ENCODE results near the gene GPAT2. TPM values are rescaled to one million over a fixed set of nuclear protein-coding genes. Genes with fewer than 3 reads are reported as not detected.
"Not testable (repeated sequence)": the region's sequence is repeated elsewhere in the genome, so short reads cannot be mapped to it uniquely, and the experiment has no call there.

Gene GPAT2
- polyA plus RNA-seq, 1 experiment = 9.5 TPM

GRCh38 chr2:96070351-96070750 is 35.6 kb upstream of the GPAT2 start:
- CTCF ChIA-PET = interaction anchor here (0.6 kb wide), 1 partner anchor 191 kb away, joined by 3 read pairs; no protein-coding TSS in a partner anchor

GRCh38 chr2:96069878-96070277 is 35.2 kb upstream of the GPAT2 start:
- peaks cover 15% of the 10 kb centered on the region for H3K27me3 ChIP-seq (ENCODE audit: control insufficient read depth, insufficient read depth, low read length)
- DNase-seq (ENCODE audit: low read depth); H3K36me3 ChIP-seq (ENCODE audit: control insufficient read depth, insufficient read depth, low read length); H3K4me3 ChIP-seq (ENCODE audit: low read depth, low read length); POLR2A ChIA-PET: not testable (repeated sequence)
- CTCF ChIA-PET = interaction anchor here (0.6 kb wide), 1 partner anchor 191 kb away, joined by 3 read pairs; no protein-coding TSS in a partner anchor

More at GRCh38 chr2:96070351-96070750, 35.6 kb upstream of the GPAT2 start:
- H3K4me3 ChIP-seq (ENCODE audit: low read depth, low read length); H3K36me3 ChIP-seq (ENCODE audit: control insufficient read depth, insufficient read depth, low read length); POLR2A ChIA-PET; DNase-seq (ENCODE audit: low read depth): not testable (repeated sequence)
- H3K27me3 ChIP-seq (ENCODE audit: control insufficient read depth, insufficient read depth, low read length) = peaks cover 15% of the 10 kb centered on the region

DNA sequence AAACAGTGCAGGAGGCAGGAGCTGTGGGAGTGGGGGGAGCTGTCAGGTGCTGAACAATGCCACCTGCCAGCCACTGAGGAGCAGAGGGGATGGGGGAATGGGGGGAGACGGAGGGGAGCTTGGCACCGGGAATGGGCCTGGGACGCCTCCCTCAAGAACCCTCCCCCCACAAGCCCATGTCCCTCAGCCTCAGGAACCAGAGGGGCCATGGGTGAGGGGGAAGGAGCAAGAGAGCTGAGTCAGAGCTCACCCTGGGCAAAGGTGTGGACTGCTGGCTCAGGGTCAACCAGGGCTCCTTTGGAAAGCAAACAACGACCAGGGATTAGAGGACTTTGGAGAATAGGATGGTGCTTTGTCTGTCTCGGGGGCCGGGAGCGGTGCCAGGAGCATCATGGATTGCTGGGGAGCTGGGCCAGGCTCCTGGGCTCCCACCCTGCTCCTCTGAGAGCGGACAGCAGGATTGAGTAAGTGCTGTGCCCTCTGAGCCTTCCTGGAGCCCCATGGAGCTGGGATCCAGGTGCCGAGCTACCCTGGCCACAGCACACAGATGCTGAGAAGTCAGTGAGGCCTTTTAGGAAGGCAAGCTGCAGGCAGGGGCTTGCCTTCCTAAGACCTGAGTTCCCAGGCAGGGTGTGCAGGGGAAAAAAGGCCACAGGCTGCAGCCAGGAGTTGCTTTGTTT is 33.3 kb upstream of the GPAT2 start:
- DNase-seq (ENCODE audit: low read depth); H3K4me3 ChIP-seq (ENCODE audit: low read depth, low read length); H3K36me3 ChIP-seq (ENCODE audit: control insufficient read depth, insufficient read depth, low read length); POLR2A ChIA-PET; H3K27me3 ChIP-seq (ENCODE audit: control insufficient read depth, insufficient read depth, low read length): not testable (repeated sequence)
- CTCF ChIA-PET = interaction anchor here (0.8 to 1.6 kb wide), 2 partner anchors 49 to 1954 kb away, joined by 3 read pairs; no protein-coding TSS in a partner anchor

GRCh38 chr2:96067098-96067660 is 32.5 kb upstream of the GPAT2 start:
- DNase-seq (ENCODE audit: low read depth); H3K4me3 ChIP-seq (ENCODE audit: low read depth, low read length); H3K36me3 ChIP-seq (ENCODE audit: control insufficient read depth, insufficient read depth, low read length); H3K27me3 ChIP-seq (ENCODE audit: control insufficient read depth, insufficient read depth, low read length); POLR2A ChIA-PET: not testable (repeated sequence)
- CTCF ChIA-PET = interaction anchor here (0.8 to 1.6 kb wide), 2 partner anchors 50 to 1955 kb away, joined by 3 read pairs; no protein-coding TSS in a partner anchor

DNA sequence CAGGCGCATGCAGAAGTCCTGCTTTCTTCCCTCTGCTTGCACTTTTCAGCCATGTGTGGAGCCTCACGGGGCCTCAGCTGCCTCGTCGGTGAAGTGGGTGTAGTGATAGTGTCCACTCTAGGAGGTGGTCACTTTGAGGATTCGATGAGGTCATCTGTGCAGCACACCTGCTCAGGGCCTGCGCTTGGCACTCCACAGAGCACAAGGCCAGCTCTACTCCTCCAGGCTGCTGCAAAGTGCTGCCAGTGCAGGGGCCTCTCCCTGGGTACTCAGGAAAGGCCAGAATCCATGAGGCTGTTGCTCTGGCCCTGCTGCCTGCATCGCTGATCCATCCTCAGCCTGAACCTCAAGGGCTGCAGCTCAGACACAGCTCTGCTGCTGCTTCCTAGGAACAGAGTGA is 31.8 kb upstream of the GPAT2 start:
- CTCF ChIA-PET; POLR2A ChIA-PET; H3K27me3 ChIP-seq (ENCODE audit: control insufficient read depth, insufficient read depth, low read length); H3K4me3 ChIP-seq (ENCODE audit: low read depth, low read length); H3K36me3 ChIP-seq (ENCODE audit: control insufficient read depth, insufficient read depth, low read length); DNase-seq (ENCODE audit: low read depth): not testable (repeated sequence)

DNA sequence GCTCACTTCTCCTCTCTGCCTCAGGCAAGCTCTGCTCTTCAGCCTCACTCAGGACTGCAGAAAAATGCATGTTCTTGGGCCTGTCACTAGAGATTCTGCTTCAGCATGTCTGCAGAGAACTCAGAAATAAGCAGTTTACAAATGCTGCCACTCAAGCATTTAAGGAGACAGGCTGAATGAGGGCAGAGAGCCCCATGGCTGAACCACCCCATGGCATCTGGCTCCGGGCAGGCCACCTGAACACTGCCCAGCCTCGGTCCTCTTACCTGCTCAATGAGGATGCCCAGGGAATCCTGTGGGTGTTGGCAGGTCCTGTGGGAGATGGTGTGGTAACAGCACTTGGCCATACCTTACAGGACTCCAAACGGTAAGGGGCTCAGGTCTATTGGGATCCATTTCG is 31.2 kb upstream of the GPAT2 start:
- H3K4me3 ChIP-seq (ENCODE audit: low read depth, low read length); H3K27me3 ChIP-seq (ENCODE audit: control insufficient read depth, insufficient read depth, low read length); H3K36me3 ChIP-seq (ENCODE audit: control insufficient read depth, insufficient read depth, low read length); DNase-seq (ENCODE audit: low read depth); POLR2A ChIA-PET: not testable (repeated sequence)
- CTCF ChIA-PET = interaction anchor here (0.8 to 1.2 kb wide), 2 partner anchors 51 to 1634 kb away, joined by 4 to 5 read pairs; partner anchors contain the start of gene ADRA2B

- CTCF ChIA-PET = interaction anchor here (0.8 to 1.2 kb wide), 2 partner anchors 51 to 1635 kb away, joined by 4 to 5 read pairs; partner anchors contain the start of gene ADRA2B
- TF ChIP-seq, protein P1, sequence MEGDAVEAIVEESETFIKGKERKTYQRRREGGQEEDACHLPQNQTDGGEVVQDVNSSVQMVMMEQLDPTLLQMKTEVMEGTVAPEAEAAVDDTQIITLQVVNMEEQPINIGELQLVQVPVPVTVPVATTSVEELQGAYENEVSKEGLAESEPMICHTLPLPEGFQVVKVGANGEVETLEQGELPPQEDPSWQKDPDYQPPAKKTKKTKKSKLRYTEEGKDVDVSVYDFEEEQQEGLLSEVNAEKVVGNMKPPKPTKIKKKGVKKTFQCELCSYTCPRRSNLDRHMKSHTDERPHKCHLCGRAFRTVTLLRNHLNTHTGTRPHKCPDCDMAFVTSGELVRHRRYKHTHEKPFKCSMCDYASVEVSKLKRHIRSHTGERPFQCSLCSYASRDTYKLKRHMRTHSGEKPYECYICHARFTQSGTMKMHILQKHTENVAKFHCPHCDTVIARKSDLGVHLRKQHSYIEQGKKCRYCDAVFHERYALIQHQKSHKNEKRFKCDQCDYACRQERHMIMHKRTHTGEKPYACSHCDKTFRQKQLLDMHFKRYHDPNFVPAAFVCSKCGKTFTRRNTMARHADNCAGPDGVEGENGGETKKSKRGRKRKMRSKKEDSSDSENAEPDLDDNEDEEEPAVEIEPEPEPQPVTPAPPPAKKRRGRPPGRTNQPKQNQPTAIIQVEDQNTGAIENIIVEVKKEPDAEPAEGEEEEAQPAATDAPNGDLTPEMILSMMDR (IDR thresholded peaks at IDR 0.05; ENCODE audit: insufficient read depth, low read depth, low read length) = no peak
- peaks cover 6% of the 10 kb centered on the region; the same call in 1 of the 2 replicates for H3K27me3 ChIP-seq (ENCODE audit: control insufficient read depth, insufficient read depth, low read length)
- no peak overlapping the region for H3K4me3 ChIP-seq (ENCODE audit: low read depth, low read length)
- no peak for DNase-seq (ENCODE audit: low read depth)
- POLR2A ChIA-PET = no interaction called here
- no peaks in the 10 kb centered on the region for H3K36me3 ChIP-seq (ENCODE audit: control insufficient read depth, insufficient read depth, low read length)
Observed at GRCh38 chr2:96065381-96065930, 30.7 kb upstream of the GPAT2 start.

GRCh38 chr2:96064760-96065159 is 30.0 kb upstream of the GPAT2 start:
- DNase-seq (ENCODE audit: low read depth); POLR2A ChIA-PET; H3K4me3 ChIP-seq (ENCODE audit: low read depth, low read length); H3K36me3 ChIP-seq (ENCODE audit: control insufficient read depth, insufficient read depth, low read length); H3K27me3 ChIP-seq (ENCODE audit: control insufficient read depth, insufficient read depth, low read length): not testable (repeated sequence)
- CTCF ChIA-PET = interaction anchor here (1.2 kb wide), 1 partner anchor 1636 kb away, joined by 4 read pairs; no protein-coding TSS in a partner anchor

DNA sequence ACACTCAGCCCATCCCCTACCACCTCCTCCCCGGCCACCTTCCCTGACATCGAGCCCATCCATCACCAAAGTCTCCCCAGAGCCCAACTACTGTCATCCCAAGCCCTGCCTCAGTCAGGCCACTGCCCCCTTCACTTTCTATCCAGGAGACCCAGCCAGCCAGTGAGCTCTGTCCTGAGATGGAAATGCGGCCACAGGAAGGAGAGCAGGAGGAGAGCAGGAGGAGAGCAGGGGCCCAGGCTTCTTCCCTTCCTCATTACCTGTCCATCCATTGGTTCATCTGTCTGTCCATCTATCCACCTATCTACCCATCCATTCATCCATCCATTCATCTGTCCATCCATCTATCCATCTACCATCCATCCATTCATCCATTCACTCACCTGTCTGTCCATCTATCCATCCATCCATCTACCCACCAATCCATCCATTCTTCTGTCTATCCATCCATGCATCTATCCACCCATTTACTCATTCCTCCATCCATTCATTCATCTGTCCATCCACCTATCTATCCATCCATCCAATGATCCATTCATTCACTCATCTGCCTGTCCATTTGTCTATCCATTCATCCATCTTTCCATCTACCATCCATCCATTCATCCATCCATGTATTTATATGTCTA is 29.4 kb upstream of the GPAT2 start:
- H3K4me3 ChIP-seq (ENCODE audit: low read depth, low read length); H3K27me3 ChIP-seq (ENCODE audit: control insufficient read depth, insufficient read depth, low read length); DNase-seq (ENCODE audit: low read depth); POLR2A ChIA-PET; H3K36me3 ChIP-seq (ENCODE audit: control insufficient read depth, insufficient read depth, low read length): not testable (repeated sequence)
- CTCF ChIA-PET = interaction anchor here (1.0 kb wide), 2 partner anchors 45 to 1634 kb away, joined by 3 read pairs; no protein-coding TSS in a partner anchor
